ENCODE data around the gene DHRS2. TPM values are rescaled to one million over a fixed set of nuclear protein-coding genes. Genes with fewer than 3 reads are reported as not detected.
"Not testable (repeated sequence)": the region's sequence is repeated elsewhere in the genome, so short reads cannot be mapped to it uniquely, and the experiment has no call there.

The DHRS2 gene
- total RNA-seq, 1 donor from 2014 or later, result 0.20 TPM

GRCh38 chr14:23689709-23690514, 53.7 kb downstream of the DHRS2 start:
- not testable (repeated sequence) for DNase-seq (ENCODE audit: low read depth in 2 of 2)

- DNase-seq (ENCODE audit: low read depth in 2 of 2), result no peak
These were observed 56.3 kb downstream of the DHRS2 start for GRCh38 chr14:23692416-23692815.

- DNase-seq (ENCODE audit: low read depth in 2 of 2), result no peak
These were observed 57.1 kb downstream of the DHRS2 start for GRCh38 chr14:23693252-23693775.

- DNase-seq (ENCODE audit: low read depth in 2 of 2), result no peak
These were observed 58.2 kb downstream of the DHRS2 start for GRCh38 chr14:23694085-23694948.

Other genes starting within 250 kb of the DHRS2 start
- not detected in 2 replicates for gene MYH6, start 228.1 kb upstream of the DHRS2 start, total RNA-seq
- not detected in 2 replicates for gene MYH7, start 200.7 kb upstream of the DHRS2 start, total RNA-seq
- 28.1 and 46.8 TPM in 2 replicates for gene NGDN, start 166.7 kb upstream of the DHRS2 start, total RNA-seq
- under 0.01 and 0.22 TPM in 2 replicates for gene ZFHX2, start 84.6 kb upstream of the DHRS2 start, total RNA-seq
- 5.7 and 9.1 TPM in 2 replicates for gene THTPA, start 80.1 kb upstream of the DHRS2 start, total RNA-seq
- gene AP1G2, start 68.6 kb upstream of the DHRS2 start, total RNA-seq, result 18.5 and 23.8 TPM in 2 replicates
- gene JPH4, start 57.6 kb upstream of the DHRS2 start, total RNA-seq, result not detected in 2 replicates

Measured in lung microvascular endothelial cell (primary cell).